HG02759 (cell line): ENCODE measurements around the gene RGS7.
"Not testable (repeated sequence)": the region's sequence is repeated elsewhere in the genome, so short reads cannot be mapped to it uniquely, and the experiment has no call there.

Experiments
- ATAC-seq: cut with Tn5 transposase; IDR thresholded peaks from one replicate; pipeline ENCODE4 v1.9.1; 2021; ENCODE audit warnings: mild to moderate bottlenecking, moderate library complexity; ENCODE audit not compliant: unreplicated experiment

RGS7 gene

DNA sequence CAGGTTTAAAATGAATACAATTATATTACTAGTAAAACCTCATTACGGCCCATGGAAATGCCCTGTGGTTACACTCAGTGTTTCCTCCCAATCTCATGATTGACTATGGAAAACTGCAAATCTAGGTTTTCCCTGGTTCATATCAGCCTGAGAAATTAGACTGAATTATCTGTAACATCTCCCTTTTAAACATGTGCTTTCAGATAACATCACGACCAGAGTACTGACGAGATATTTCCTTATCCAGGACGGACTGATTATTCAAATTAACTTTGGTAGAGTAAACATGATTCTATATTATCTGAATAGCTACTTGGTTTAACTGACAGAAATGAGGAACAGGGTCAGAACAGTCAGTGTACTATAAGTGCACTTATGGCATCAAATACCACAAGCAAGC is 82.3 kb downstream of the RGS7 start:
- ATAC-seq = no peak

GRCh38 chr1:241272828-241273227 is 84.2 kb downstream of the RGS7 start:
- ATAC-seq = no peak

DNA sequence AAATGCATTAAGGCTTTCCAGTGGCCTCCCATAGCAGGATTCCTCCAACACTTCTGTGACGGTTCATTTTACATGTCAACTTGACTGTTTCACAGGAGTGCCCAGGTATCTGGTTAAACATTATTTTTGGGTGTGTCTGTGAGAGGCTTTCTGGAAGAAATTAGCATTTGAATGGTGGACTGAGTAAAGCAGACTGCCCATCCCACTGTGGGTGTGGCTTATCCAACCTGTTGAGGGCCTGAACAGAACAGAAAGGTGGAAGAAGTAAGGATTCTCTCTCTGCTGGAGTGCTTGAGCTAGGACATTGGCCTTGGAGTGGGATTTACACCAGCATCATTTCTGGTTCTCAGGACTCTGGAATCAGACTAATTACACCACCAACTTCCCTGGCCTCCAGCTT is 85.6 kb downstream of the RGS7 start:
- ATAC-seq = no peak

DNA sequence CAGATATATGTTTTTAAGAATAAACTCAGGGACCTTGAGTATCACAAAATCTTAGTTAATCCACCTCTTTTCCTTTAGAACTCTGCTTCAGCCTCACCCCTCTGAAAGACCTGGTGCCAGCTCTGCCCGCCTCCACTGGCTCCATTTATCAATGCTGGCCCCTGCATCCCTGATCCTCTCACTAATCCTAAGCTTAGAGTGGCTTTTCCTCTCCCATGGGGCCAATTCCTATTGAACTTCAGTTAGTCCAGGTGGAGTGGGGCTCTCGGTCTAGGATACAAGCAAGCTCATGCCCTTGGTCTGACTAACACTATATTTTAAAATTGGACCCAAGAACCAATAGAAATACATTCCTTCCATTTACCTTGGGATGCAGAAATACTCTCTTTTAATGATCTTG is 87.0 kb downstream of the RGS7 start:
- no peak for ATAC-seq

GRCh38 chr1:241269116-241269515 is 87.9 kb downstream of the RGS7 start:
- no peak for ATAC-seq

- no peak for ATAC-seq
These were observed 90.9 kb downstream of the RGS7 start for GRCh38 chr1:241266121-241266520.

DNA sequence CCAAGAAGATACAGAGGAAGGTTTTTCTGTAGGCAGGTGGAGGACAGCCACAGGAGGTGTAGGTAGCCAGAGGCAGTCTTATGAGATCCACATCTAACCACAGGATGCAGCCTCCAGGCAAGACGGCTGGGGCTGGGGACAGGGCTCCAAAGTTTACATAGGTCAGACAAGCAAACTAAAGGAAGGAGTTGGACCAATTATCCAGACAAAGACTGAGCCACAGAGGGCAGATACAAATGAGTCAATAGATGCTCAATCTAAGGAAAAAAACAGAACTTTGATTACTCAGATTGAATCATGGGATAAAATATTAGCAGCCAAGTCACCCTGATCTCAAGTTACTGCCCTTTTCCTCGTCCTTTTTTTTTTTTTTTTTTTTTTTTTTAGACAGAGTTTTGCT is 91.6 kb downstream of the RGS7 start:
- ATAC-seq = no peak

GRCh38 chr1:241263346-241263745 is 93.7 kb downstream of the RGS7 start:
- no peak for ATAC-seq

DNA sequence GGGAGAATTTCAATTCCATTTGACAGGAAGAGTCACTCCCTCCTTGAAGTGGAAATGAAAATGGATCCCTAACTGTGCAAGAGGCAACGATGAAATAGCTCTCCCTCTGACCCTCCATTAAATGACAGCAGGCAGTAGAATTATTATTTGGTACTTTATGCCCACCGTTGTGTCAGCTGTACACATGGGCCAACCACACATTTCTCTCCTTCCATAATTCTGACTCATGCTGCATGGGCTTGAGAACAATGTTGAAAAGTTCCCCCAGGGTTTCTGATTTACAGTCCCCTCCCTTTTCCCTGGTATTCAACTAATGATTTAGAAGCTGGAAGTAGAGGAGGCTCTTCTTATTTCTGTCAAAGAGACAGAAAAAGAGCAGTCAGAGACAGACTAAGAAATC is 103.5 kb downstream of the RGS7 start:
- no peak for ATAC-seq

DNA sequence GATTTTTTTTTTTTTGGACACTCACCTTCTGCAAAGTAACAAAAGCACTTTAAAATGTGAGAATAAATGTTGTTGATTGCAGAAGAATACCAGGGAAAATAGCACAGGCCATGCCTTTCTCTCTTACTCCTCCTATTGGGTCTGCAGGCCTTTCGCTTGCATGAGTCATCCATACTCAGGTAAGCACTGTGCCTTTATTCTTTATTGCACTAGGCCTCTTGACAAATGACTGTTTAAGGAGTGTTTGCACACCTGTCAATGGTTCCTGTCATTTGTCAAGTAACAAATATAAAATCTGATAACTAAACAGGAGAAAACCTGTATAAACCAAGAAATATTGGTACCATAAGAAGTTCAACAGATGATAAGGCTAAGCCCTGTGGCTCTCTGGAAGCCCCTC is 106.5 kb downstream of the RGS7 start:
- no peak for ATAC-seq

GRCh38 chr1:241240069-241240468 is 116.9 kb downstream of the RGS7 start:
- ATAC-seq = no peak

- ATAC-seq = no peak
These were observed 119.1 kb downstream of the RGS7 start for GRCh38 chr1:241237873-241238272.

- no peak for ATAC-seq
These were observed 121.6 kb downstream of the RGS7 start for GRCh38 chr1:241235256-241235897.

GRCh38 chr1:241229711-241230110 is 127.3 kb downstream of the RGS7 start:
- ATAC-seq = no peak

GRCh38 chr1:241229216-241229615 is 127.8 kb downstream of the RGS7 start:
- no peak for ATAC-seq

- no peak for ATAC-seq
These were observed 128.7 kb downstream of the RGS7 start for GRCh38 chr1:241228339-241228738.

DNA sequence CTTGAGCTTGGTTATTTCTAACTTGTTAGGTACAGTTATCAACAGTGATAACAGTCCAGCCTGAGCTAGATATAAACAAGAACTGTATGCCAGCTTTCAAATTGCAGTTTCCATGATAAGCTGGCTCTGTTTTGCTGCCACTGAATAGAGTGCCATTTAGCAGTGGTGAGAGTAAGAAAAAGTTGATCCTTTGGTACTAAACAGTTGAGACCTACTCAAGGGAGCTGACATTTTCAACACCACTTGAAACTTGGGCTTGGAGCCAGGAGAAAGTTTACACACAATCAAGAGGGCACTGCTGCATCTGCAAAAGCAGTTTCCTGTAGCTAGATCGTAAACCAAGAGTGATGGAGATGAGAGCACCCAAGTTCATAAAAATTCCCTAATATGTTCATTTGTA is 131.3 kb downstream of the RGS7 start:
- ATAC-seq = no peak

DNA sequence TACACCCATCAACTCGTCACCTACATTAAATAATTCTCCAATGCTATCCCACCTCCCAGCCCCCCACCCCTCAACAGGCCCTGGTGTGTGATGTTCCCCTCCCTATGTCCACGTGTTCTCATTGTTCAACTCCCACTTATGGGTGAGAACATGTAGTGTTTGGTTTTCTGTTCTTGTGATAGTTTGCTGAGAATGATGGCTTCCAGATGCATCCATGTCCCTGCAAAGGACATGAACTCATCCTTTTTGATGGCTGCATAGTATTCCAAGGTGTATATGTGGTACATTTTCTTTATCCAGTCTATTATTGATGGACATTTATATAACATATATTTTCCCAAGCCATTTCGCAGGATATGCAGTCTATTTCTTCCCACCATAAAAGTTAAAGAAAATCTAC is 132.8 kb downstream of the RGS7 start:
- ATAC-seq = not testable (repeated sequence)

GRCh38 chr1:241222813-241223212 is 134.2 kb downstream of the RGS7 start:
- ATAC-seq = not testable (repeated sequence)

DNA sequence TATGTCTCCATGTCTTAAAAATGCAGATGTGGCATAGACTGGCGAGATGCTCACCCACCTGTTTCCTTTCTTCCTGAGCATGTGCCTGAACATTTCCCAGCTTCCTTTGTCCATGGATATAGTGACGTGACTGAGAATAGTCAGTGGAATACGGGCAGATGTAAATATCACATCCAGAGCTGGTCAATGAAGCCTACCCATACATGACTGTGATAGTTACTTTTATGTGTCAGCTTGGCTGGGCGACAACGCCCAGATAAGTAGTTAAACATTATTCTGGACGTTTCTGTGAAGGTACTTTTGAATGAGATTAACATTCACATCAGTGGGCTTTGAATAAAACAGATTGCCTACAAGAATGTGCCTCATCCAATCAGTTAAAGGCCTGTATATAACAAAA is 135.7 kb downstream of the RGS7 start:
- ATAC-seq = no peak

- ATAC-seq = not testable (repeated sequence)
These were observed 136.1 kb downstream of the RGS7 start for GRCh38 chr1:241220913-241221312.

GRCh38 chr1:241219449-241219848 is 137.6 kb downstream of the RGS7 start:
- no peak for ATAC-seq

- ATAC-seq = no peak
These were observed 139.5 kb downstream of the RGS7 start for GRCh38 chr1:241217516-241217915.
